Measurements from ENCODE around the gene ADAMTSL1.

DNA sequence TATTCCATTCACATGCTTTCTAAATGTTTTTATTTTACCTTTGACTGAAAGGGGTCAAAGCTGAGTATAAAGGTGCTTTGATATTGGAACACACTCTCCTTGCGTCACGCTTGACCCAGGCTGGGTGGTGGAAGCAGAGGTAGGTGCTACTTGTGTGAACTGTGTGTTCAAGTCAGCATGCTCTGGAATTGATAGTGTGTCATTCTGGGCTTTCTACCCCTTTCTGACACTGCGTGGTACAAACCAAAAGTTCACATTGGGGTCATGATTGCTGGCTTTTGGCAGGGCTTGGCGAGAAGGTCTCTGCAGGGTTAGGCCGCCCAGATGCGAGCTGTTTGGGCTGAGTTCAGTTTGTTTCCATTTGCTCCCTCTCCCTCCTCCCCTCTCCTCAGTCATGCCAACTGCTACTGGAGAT, 131.8 kb downstream of the ADAMTSL1 start:
- no peak for TF ChIP-seq CHD4 (IDR thresholded peaks at IDR 0.05; ENCODE audit: borderline replicate concordance)
- TF ChIP-seq, protein P1, sequence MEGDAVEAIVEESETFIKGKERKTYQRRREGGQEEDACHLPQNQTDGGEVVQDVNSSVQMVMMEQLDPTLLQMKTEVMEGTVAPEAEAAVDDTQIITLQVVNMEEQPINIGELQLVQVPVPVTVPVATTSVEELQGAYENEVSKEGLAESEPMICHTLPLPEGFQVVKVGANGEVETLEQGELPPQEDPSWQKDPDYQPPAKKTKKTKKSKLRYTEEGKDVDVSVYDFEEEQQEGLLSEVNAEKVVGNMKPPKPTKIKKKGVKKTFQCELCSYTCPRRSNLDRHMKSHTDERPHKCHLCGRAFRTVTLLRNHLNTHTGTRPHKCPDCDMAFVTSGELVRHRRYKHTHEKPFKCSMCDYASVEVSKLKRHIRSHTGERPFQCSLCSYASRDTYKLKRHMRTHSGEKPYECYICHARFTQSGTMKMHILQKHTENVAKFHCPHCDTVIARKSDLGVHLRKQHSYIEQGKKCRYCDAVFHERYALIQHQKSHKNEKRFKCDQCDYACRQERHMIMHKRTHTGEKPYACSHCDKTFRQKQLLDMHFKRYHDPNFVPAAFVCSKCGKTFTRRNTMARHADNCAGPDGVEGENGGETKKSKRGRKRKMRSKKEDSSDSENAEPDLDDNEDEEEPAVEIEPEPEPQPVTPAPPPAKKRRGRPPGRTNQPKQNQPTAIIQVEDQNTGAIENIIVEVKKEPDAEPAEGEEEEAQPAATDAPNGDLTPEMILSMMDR (IDR thresholded peaks at IDR 0.05) = no peak
- TF ChIP-seq, protein P2, sequence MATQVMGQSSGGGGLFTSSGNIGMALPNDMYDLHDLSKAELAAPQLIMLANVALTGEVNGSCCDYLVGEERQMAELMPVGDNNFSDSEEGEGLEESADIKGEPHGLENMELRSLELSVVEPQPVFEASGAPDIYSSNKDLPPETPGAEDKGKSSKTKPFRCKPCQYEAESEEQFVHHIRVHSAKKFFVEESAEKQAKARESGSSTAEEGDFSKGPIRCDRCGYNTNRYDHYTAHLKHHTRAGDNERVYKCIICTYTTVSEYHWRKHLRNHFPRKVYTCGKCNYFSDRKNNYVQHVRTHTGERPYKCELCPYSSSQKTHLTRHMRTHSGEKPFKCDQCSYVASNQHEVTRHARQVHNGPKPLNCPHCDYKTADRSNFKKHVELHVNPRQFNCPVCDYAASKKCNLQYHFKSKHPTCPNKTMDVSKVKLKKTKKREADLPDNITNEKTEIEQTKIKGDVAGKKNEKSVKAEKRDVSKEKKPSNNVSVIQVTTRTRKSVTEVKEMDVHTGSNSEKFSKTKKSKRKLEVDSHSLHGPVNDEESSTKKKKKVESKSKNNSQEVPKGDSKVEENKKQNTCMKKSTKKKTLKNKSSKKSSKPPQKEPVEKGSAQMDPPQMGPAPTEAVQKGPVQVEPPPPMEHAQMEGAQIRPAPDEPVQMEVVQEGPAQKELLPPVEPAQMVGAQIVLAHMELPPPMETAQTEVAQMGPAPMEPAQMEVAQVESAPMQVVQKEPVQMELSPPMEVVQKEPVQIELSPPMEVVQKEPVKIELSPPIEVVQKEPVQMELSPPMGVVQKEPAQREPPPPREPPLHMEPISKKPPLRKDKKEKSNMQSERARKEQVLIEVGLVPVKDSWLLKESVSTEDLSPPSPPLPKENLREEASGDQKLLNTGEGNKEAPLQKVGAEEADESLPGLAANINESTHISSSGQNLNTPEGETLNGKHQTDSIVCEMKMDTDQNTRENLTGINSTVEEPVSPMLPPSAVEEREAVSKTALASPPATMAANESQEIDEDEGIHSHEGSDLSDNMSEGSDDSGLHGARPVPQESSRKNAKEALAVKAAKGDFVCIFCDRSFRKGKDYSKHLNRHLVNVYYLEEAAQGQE (IDR thresholded peaks at IDR 0.05) = no peak
- TF ChIP-seq NR3C1 (IDR thresholded peaks at IDR 0.05) = no peak
- TF ChIP-seq POLR2AphosphoS2 (conservative IDR thresholded peaks at IDR 0.05; ENCODE audit: low read length) = no peak
- TF ChIP-seq POLR2A (IDR thresholded peaks at IDR 0.05; ENCODE audit: low read length) = no peak
- TF ChIP-seq CEBPB (IDR thresholded peaks at IDR 0.05) = no peak
- no peak for TF ChIP-seq PHF8 (IDR thresholded peaks at IDR 0.05; ENCODE audit: borderline replicate concordance, low read depth)
- TF ChIP-seq RCOR1 (IDR thresholded peaks at IDR 0.05; ENCODE audit: low read depth, low read length) = no peak
- TF ChIP-seq NPAS2 (CRISPR knock-in tag; IDR thresholded peaks at IDR 0.05; ENCODE audit: borderline replicate concordance) = no peak
- TF ChIP-seq KDM1A (IDR thresholded peaks at IDR 0.05; ENCODE audit: low read depth) = no peak
